Measurements from ENCODE around the gene CRYZL1.
"Not testable (repeated sequence)": the region's sequence is repeated elsewhere in the genome, so short reads cannot be mapped to it uniquely, and the experiment has no call there.

Gene CRYZL1
- total RNA-seq, result 14.5 to 26.6 reads per million in 2 donors

DNA sequence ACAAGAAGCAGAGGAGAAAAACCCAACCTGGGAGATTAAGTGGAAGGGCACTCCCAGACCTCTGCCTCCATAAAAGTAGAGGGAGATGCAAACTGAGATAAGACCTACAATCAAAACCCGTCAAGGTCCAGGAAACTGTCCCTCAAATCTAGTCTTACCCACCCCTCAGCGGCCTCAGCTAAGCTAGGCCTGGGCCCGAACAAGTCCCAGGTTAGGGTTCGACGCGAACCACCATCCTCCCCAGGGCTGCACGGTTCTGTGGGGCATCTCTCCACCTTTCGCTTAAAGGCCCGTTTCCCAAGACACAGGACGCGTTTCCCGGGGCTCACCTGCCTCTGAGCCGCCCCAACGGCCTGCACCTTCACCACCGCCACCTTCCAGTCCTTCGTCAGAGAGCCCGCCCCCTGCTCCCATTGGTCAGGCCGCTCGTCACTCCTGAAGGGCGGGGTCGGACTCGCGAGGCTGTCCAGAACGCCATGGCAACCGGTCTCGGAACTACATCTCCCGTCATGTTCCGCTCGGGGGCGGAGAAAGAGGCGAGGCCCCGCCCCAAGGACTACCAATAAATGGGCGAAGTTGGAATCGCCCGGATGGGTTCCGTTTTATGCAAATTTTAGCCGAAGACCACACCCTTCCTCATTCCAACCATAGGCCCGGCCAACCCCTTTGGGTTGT, at the start of gene CRYZL1:
Gene CRYZL1, minus strand, starts transcription at position 390 of the 675 bp plus-strand sequence. CDS start 10,190 bp downstream, outside the sequence.
- peak; percentile 99 for DNase-seq

DNA sequence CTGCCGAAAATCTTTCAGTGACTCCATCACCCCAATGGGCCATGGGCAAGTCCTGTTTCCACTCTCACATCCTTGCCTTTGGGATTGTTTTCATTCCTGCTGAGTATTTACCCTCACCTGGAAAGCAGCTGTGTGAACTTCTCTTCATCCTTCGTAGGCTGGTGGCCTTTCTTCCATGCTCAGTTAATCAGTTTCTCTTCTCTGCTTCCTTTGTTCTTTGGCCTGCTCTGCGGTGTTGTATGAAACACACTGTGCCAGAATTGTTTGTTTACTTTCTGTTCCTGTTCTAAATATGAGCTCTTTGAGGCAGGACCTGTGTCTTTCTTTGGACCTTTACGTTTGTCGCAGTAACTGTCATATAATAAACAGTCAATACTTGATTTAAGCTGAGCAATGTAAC, 49.3 kb upstream of the CRYZL1 start:
- DNase-seq, result no peak

DNA sequence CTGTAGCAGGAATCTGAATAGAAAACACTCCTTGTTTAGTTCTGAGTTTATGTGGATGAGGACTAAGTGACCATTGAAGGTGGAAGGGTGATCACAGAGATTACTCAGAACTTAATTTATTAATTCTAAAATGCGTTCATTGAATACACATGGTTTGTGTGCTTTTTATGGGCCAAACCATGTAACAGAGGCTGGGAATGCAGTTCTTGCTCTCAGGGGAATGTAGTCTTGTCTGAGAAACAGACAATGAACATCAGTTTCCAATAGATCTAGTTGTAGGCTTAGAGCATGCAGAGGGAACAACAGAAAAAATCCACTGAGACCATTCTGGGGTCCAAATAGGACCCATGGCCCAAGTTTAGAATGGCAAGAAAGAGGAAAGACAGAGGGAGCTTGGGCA, 46.8 kb upstream of the CRYZL1 start:
- DNase-seq, result no peak

DNA sequence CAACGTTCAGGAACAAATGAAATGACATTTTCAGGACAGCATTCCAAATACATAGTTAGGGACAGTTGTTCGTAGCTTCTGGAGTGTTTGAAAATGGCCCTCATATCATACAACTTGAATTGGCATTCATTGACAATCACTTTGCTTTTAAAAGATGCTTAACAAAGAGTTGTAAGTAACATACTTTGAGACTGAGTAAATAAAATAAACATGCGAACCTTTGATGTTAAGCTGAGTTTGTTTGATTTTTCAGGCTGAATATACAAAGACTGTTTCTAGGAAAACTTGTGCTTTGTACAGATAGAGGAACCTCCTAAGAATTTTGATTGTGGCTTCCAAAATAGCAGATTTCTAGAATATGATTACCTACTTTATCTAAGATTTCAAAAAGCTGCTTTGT, 46.1 kb upstream of the CRYZL1 start:
- DNase-seq, result no peak

DNA sequence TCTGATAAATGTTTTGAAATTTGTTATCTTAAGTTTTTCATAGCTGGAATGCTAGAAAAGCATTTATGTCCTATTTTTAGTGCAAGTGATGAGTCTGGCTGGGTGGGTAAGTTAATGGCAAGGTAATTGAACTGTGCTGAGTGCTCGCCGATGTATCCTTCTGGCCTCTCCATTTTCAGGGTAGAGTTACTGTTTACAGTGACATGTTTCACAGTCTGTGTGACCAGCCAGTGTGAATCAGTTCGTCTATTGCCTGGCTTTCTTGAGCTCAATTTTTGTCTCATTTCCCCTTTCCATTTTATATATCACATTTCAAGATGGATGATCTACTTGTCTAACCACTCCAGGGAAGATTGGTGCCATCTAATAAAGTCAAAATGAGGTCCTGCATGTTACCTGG, 44.8 kb upstream of the CRYZL1 start:
- DNase-seq, result no peak

DNA sequence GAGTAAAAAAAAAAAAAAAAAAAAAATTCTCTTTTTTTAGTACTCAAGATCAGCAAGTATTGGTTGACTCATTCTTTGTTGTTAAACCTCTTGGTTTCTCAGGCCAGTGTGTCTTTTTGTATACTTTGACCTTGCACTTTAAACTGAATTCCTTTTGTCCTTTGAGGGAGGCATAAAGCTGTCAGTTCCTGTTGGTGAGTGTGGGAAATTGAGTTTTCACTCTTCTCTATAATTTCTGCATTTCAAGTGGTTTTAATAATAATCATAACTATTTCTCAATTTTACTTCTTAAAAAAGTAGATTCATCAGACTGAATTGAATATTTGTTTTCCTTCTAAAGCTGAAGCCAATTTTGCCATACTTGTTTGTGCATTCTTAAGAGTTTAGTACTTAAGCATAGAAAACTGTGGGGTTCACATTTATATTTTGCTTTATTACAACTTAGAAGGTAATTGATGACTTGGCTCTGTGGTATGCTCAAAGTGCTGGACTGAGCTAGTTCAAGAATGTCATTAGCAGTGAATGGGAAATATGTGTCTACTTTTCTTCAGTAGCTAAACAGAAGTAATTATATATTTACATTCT, 44.2 kb upstream of the CRYZL1 start:
- DNase-seq, result no peak

DNA sequence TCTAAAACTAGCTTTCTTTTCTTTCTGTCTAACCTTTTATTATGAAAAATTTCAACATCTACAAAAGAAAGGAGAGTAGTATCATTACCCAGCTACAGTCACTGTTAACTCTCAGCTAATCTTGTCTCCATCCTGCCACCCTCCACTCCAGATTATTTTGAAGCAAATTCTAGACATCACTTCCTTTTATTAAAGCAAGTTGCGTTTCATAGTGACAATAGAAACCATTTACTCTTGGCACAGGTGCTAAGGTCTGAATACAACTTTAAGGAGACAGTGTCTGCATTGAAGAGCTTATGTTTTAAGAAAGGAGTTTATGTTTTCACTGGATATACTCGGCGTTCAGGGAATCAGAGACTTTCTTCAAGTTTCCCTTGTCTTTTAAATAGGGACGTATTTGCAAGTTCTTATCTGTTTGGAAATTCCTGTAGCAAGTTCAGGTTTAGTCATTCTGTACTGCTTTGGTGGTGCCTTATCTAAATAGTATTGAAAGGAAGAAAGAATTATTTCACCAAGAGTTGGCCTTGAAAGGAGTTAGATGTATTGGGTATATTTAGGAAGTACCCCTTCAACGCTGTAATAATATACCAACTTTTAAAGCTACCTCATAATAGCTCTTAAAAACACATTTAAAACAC, 43.5 kb upstream of the CRYZL1 start:
- no peak for DNase-seq

DNA sequence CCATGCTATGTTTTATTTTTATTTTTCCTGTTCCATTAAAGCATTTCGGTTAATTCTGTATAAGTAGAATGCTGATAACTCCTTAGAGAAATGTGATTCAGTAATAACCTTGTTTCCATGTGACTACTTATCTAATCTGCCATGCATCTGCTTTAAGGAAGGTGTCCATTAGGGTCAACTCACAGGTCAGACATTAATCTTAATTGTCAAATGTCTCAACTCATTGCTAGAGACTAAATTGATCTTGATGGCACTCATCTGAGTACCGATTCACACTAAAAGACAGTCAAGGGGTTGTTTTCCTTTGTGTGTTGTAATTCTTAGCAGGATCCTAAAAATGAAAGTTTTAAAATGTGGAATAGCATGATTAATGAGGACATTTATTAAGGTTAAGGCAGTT, 42.5 kb upstream of the CRYZL1 start:
- no peak for DNase-seq

DNA sequence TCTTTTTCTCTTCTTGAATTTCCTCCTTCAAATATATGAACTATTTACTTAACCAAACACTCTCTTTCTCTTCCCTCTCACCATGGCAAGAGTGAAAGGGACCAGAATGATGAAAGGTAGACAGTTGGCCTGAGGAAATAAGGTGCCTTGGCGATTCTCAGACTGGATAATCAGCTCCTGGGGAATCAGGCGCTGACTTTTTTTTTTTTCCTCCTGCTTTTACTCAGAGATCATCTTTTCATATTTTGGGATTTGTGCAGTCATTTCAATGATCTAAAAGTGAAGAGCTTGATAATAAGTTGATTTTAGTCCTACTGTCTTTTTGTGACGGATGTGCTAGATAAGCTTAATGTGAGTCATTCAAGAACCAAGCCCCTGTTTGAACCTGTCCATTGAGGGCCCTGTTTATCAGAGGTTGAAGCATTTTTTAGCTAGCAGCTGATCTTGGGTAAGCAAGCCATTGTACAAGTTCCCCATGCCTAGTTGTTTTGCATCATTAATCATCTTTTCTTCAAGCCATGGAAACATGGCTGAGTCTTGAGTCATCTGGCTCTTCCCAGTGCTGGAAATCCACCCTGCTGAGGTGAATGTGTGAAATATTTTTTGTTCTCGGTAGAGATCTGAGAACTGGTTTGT, 41.6 kb upstream of the CRYZL1 start:
- no peak for DNase-seq

DNA sequence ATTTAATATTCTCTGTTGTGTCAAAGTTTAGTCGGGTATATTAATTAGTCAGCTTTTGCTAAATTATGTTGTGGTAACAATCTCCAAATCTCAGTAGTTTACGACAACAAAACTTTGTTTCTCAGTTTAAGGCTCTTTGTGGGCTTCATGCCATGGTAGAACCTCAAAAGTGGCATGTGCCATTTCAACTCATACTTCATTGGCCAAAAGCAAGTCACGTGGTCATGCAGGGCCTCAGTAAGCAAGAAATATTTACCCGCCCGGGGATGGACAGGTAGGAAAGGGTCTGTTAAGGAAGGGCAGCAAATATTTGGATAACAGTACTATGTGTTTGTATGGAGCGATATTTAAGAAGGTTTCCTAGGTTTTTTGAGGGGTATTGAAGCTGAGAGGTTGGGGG, 39.3 kb upstream of the CRYZL1 start:
- no peak for DNase-seq

DNA sequence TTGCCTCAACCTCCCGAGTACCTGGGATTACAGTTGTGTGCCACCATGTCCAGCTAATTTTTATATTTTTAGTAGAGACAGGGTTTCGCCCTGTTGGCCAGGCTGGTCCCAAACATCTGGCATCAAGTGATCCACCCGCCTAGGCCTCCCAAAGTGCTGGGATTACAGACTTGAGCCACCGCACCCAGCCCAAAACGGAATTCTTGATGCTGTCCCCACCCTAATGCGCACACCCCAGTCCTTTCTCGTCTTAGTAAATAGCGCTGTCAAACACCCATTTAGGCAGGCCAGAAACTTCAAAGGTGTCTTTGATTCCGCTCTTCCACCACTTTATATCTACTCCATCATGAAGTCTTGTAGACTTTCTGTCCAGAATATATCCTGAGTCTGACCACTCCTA, 35.9 kb upstream of the CRYZL1 start:
- DNase-seq, result no peak

DNA sequence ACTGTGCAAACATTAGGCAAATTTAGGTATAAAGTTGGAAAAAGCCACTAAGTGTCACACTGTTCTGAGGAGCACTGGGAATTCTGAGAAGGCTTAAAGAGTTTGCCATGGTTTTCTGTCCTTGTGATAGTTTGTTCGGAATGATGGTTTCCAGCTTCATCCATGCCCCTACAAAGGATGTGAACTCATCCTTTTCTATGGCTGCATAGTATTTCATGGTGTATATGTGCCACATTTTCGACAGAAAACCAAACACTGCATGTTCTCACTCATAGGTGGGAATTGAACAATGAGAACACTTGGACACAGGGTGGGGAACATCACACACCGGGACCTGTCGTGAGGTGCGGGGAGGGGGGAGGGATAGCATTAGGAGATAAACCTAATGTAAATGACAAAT, 35.1 kb upstream of the CRYZL1 start:
- not testable (repeated sequence) for DNase-seq

DNA sequence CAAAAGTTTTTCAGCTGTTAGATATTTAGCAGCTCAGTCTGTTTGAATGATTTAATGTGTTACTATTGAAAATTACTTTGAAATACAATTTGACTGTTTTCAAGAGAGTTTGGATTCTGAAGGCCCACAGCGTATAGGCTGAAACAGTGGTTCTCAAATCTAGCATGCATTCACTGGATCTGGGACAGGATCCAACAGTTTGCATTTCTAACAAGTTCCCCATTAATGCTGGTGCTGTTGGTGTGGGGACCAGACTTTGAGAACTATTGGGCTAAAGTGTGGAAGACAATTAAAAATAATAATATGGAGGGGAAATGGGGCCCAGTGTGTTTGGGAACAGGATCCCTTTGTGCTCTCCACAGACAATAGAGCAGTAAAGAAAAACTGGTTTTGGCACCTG, 32.7 kb upstream of the CRYZL1 start:
- no peak for DNase-seq

DNA sequence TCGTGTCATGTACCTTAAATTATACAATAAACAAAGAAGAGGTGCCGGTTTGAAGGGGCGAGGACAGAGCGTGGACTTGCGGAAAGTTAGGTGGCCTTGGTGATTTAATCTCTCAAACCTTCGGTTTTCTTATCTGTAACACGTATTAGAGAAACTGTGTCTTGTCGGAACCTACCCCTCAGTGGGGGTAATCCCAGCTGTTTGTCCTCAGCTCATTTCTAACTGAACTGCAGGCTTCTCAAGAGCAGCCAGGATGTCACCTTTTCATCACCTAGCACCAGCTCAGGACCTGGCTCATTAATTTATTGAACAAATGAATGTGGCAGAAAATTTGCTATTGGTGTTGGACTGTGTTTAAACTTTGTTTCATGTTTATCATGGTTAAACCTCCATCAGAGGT, 31.9 kb upstream of the CRYZL1 start:
- DNase-seq, result no peak

DNA sequence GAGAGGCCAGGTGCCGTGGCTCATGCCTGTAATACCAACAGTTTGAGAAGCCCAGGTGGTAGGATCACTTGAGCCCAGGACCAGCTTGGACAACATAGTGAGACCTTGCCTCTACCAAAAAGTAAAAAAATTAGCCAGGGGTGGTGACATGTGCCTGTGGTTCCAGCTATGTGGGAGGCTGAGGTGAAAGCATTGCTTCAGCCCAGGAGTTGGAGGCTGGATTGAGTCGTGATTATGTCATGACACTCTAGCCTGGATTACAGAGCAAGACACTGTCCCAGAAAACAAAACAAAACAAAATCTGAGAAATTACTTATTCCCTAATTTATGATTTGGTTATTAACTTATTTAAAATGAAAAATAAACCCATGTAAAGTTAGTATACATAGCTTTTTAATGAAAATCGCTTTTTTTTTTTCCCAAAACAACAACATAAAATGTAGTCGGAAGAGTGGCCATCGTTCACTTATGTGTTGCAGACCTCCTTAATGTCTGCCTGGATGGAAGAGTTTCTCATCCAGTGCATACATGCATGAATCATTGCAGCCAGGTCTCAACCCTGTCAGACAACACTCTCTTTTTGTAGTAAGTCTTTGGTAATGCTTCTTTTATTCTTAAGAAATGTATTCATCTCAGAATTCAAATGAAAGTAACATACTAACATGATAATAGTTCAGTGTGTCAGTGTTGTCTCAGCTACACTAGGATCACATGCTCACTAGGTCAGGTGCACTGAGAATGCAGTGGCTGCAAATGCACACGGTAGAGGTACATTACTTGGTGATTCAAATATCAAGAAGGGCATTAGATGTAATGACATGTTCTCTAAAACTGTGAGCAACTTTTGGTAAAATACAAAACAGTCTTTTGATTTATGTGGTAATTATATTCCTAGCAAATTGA, 28.8 kb upstream of the CRYZL1 start:
- no peak for DNase-seq

DNA sequence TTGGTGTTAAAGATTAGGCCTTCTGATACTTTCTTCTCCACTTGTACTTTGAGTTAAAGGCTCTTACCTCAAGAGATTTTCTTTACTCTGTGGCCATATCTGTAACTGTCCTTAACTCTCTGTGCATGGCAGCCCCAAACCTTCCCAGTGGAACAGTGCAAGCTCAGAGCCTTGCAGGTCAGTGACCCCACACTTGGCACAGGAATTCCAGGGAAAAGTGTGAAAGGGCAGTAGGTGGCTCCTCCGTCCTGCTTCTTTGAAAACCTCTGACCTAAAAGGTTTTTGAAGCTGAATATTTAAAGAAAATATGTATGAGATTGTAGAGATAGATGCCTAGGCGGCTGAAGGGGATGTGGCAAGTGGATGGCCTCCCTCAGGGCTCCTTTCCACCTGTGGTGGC, 27.1 kb upstream of the CRYZL1 start:
- no peak for DNase-seq

DNA sequence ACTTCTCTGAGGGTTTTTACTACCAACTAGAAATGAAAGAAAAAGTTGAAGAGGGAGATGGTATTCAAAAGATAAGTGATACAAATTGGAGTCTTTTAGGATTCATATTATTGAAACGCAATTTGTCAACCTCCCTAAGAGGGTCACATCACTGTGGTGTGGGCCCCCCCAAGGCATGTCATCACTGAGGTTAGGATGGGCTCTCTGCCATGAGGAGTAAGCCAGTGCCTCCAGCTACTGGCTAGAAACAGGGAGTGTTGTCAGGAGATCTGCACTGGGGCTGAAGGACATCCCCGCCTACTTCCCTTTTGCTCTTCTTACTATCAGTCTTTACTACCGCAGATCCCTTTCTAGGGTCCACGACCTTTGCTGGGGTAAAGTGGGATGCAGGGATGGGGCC, 26.6 kb upstream of the CRYZL1 start:
- DNase-seq, result no peak

DNA sequence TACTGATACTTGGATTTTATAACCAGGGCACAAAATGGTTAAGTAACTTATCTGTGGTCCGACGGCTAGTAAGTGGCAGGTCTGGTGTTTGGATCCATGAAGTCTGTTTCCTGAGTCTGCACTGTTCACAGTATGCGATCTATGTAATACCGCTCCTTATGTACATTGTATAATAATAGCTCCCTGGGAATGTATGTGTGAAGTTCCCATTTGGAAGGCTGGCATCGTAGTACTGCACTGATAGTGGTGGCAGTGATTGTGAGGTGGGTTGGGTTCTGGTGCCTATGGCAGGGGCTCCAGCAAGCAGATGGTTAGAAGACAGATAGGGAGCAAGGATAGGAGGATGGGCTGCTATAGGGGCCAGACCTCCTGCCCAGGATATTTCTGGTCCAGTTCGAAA, 26.1 kb upstream of the CRYZL1 start:
- DNase-seq, result no peak

DNA sequence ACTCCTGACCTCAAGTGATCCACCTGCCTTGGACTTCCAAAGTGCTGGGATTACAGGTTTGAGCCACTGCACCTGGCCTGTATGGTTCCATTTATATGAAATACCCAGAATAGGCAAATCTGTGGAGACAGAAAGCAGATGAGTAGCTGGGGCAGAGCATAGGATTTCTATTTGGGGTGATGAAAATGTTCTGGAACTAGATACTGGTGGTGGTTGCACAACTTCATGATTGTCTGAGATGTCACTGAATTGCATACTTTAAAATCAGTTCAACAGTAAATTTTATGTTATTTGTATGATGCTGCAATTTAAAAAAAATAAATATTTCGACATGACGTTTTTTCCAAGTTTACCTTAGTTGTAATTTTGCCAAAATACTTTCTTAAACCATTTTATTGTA, 24.6 kb upstream of the CRYZL1 start:
- DNase-seq, result no peak

DNA sequence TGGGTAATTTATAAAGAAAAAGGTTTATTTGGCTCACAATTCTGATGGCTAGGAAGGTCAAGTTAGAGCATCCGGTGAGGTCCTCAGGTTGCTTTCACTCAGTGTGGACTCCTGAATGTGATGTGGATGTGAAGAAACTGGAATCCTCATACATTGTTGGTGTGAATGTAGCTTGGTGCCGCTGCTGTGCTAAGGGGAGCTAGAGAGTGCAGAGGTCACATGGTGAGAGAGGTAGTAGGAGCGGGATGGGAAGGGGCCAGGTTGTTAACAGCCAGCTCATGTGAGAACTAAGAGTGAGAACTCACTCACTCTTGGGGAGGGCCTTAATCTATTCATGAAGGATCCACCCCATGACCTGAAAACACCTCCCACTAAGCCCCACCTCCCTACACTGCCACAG, 22.6 kb upstream of the CRYZL1 start:
- no peak for DNase-seq

DNA sequence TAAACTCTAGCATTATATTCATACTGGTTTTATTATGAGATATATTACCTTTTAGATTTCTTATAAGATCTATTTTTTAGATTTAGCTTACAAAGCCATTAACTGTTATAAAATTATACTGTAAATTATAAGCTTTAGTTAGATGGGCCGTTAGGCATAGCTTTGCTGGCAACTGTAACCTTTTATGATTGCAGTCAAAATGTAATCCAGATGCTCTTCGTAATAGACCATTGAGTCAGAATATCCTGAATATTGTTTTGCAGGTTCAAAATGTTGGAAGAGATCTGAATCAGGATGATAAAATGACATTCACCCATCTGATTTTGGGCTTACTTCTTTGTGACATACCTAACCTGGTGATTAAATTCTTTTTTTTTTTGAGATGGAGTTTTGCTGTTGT, 21.7 kb upstream of the CRYZL1 start:
- DNase-seq, result no peak

DNA sequence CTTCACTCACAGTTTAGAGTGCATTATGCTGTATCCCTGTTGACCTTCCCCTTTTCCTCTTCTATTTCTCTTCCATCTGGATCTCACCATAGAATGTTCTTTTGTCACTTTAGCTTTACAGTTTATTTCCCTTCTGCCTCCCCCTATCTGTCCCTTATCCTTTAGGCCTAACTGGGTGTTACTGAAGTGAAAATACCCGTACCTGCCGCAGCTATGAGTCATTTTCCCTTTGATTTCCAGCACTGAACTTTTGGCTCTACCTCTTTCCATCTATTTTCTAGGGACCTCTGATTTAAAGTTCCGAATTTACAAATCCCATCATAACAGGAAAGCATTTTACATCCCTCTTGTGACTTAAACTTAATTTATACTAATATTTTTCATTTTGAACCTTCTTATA, 20.5 kb upstream of the CRYZL1 start:
- DNase-seq, result no peak

DNA sequence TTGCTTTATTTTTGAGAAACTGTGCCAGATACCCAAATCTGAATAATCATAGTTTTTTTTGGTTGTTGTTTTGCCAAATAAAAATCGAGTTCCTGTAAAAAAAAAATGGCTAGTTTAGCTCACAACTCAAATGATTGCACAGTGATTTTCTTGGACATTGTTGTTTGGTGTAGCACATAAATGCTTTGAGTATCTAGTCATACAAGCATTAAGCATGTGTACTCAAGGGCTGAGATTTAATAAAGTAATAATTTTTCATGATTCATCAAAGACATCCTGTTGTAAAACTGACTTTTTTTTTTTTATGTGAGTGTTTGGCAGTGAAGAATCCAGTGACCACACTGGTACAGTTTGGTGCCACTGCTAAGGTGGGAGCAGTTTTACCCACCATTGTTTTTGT, 19.6 kb upstream of the CRYZL1 start:
- no peak for DNase-seq

Measured in T-helper 9 cell (primary cell).